Activated naive CD8-positive, alpha-beta T cell treated with anti-CD3 and anti-CD28 coated beads, Interleukin-2, amount 10 ng/mL, durations not matched to agents 7 days and 5 days (primary cell): ENCODE results near the gene CDK14. TPM values are rescaled to one million over a fixed set of nuclear protein-coding genes. Genes with fewer than 3 reads are reported as not detected.

Experiments
- ATAC-seq: fragments of 150-1000 bp; cut with Tn5 transposase; one replicate; pipeline ENCODE4 v1.10.0; 2021; ENCODE audit warnings: low read depth, moderate library complexity
- POLR2A ChIA-PET: fragments of 350-600 bp; sonication (Branson Sonifier 250); formaldehyde crosslinking; loops from one replicate; lab custom pipeline; 2021; ENCODE audit warnings: antibody characterized with exemption; lab: Charles Lee
- DNase-seq: peaks from one replicate; pipeline ENCODE4 v3.0.0; 2021
- H3K27ac Mint-ChIP-seq: one replicate; pipeline ENCODE4 v1.8.0; 2022; ENCODE audit warnings: mild to moderate bottlenecking, mixed read lengths
- H3K27me3 Mint-ChIP-seq: one replicate; pipeline ENCODE4 v1.8.0; 2022; ENCODE audit warnings: mild to moderate bottlenecking, moderate library complexity, mixed read lengths
- H3K36me3 Mint-ChIP-seq: one replicate; pipeline ENCODE4 v1.8.0; 2021; ENCODE audit warnings: mild to moderate bottlenecking, mixed read lengths
- H3K4me1 Mint-ChIP-seq: one replicate; pipeline ENCODE4 v1.8.0; 2021; ENCODE audit warnings: mixed read lengths
- H3K4me3 Mint-ChIP-seq: one replicate; pipeline ENCODE4 v1.8.0; 2022; ENCODE audit warnings: mild to moderate bottlenecking, moderate library complexity, mixed read lengths
- H3K9me3 Mint-ChIP-seq: one replicate; pipeline ENCODE4 v1.8.0; 2021; ENCODE audit warnings: mixed read lengths
- total RNA-seq, 2 experiments: library from RNA; stranded (reverse); gene quantifications; one replicate each; pipeline ENCODE4 v1.2.3, GENCODE V29; 2021

Gene CDK14
- total RNA-seq, 2 experiments from 2014 or later = 0.94 to 1.2 TPM

GRCh38 chr7:90709501-90710465, 113.7 kb downstream of the CDK14 start:
- DNase-seq = no peak
- Mint-ChIP-seq H3K9me3 (no peaks in the 10 kb centered on the region), H3K36me3 (no peaks in the 10 kb centered on the region), H3K4me3 (no peak overlapping the region), H3K27ac (no peak overlapping the region), H3K27me3 (no peaks in the 10 kb centered on the region), H3K4me1 (no peaks in the 10 kb centered on the region)
- ATAC-seq = no peak
- POLR2A ChIA-PET = no interaction called here

- no peaks in the 10 kb centered on the region for H3K9me3 Mint-ChIP-seq
- no peaks in the 10 kb centered on the region for H3K27me3 Mint-ChIP-seq
- H3K4me1 Mint-ChIP-seq = no peaks in the 10 kb centered on the region
- no peak overlapping the region for H3K4me3 Mint-ChIP-seq
- POLR2A ChIA-PET = no interaction called here
- H3K36me3 Mint-ChIP-seq = no peaks in the 10 kb centered on the region
- DNase-seq = no peak
- no peak overlapping the region for H3K27ac Mint-ChIP-seq
- ATAC-seq = no peak
Observed at GRCh38 chr7:90710466-90710850, 114.3 kb downstream of the CDK14 start.

- Mint-ChIP-seq H3K4me3 (no peak overlapping the region), H3K27ac (no peak overlapping the region), H3K9me3 (no peaks in the 10 kb centered on the region)
Observed at GRCh38 chr7:90713628-90714027, 117.5 kb downstream of the CDK14 start.

GRCh38 chr7:90715067-90715466, 118.9 kb downstream of the CDK14 start:
- DNase-seq = no peak
- Mint-ChIP-seq H3K27me3 (peaks cover 2% of the 10 kb centered on the region), H3K36me3 (no peaks in the 10 kb centered on the region), H3K27ac (no peak overlapping the region), H3K4me1 (no peaks in the 10 kb centered on the region), H3K9me3 (no peaks in the 10 kb centered on the region), H3K4me3 (no peak overlapping the region)
- ATAC-seq = no peak
- POLR2A ChIA-PET = no interaction called here

More at GRCh38 chr7:90713628-90714027, 117.5 kb downstream of the CDK14 start:
- Mint-ChIP-seq H3K36me3 (no peaks in the 10 kb centered on the region), H3K27me3 (peaks cover 2% of the 10 kb centered on the region), H3K4me1 (no peaks in the 10 kb centered on the region)
- no peak for ATAC-seq
- no peak for DNase-seq
- POLR2A ChIA-PET = no interaction called here

GRCh38 chr7:90717296-90718060, 121.4 kb downstream of the CDK14 start:
- no peak for DNase-seq
- POLR2A ChIA-PET = no interaction called here
- H3K4me1 Mint-ChIP-seq = no peaks in the 10 kb centered on the region
- no peak overlapping the region for H3K27ac Mint-ChIP-seq
- H3K36me3 Mint-ChIP-seq = no peaks in the 10 kb centered on the region
- H3K9me3 Mint-ChIP-seq = no peaks in the 10 kb centered on the region
- H3K27me3 Mint-ChIP-seq = peaks cover 2% of the 10 kb centered on the region
- ATAC-seq = no peak
- no peak overlapping the region for H3K4me3 Mint-ChIP-seq

- DNase-seq (no peak), ATAC-seq (no peak)
- H3K36me3 Mint-ChIP-seq = no peaks in the 10 kb centered on the region
- POLR2A ChIA-PET = no interaction called here
- H3K4me3 Mint-ChIP-seq = no peak overlapping the region
- no peak overlapping the region for H3K27ac Mint-ChIP-seq
- peaks cover 2% of the 10 kb centered on the region for H3K27me3 Mint-ChIP-seq
- no peaks in the 10 kb centered on the region for H3K9me3 Mint-ChIP-seq
- no peaks in the 10 kb centered on the region for H3K4me1 Mint-ChIP-seq
Observed at GRCh38 chr7:90719155-90719554, 123.0 kb downstream of the CDK14 start.

- no peaks in the 10 kb centered on the region for H3K9me3 Mint-ChIP-seq
Observed at GRCh38 chr7:90720984-90721760, 125.1 kb downstream of the CDK14 start.

GRCh38 chr7:90721869-90722431, 125.8 kb downstream of the CDK14 start:
- H3K27me3 Mint-ChIP-seq = no peaks in the 10 kb centered on the region
- no peaks in the 10 kb centered on the region for H3K36me3 Mint-ChIP-seq
- H3K4me3 Mint-ChIP-seq = no peak overlapping the region
- no peak for ATAC-seq
- no peaks in the 10 kb centered on the region for H3K4me1 Mint-ChIP-seq
- H3K9me3 Mint-ChIP-seq = no peaks in the 10 kb centered on the region
- H3K27ac Mint-ChIP-seq = no peak overlapping the region
- DNase-seq = no peak
- POLR2A ChIA-PET = no interaction called here

More at GRCh38 chr7:90720984-90721760, 125.1 kb downstream of the CDK14 start:
- no peaks in the 10 kb centered on the region for H3K4me1 Mint-ChIP-seq
- H3K27me3 Mint-ChIP-seq = peaks cover under 1% of the 10 kb centered on the region
- H3K4me3 Mint-ChIP-seq = no peak overlapping the region
- DNase-seq (no peak), ATAC-seq (no peak)
- no peaks in the 10 kb centered on the region for H3K36me3 Mint-ChIP-seq
- POLR2A ChIA-PET = no interaction called here
- no peak overlapping the region for H3K27ac Mint-ChIP-seq

GRCh38 chr7:90723233-90723632, 127.1 kb downstream of the CDK14 start:
- Mint-ChIP-seq H3K27me3 (no peaks in the 10 kb centered on the region), H3K27ac (no peak overlapping the region), H3K36me3 (no peaks in the 10 kb centered on the region), H3K9me3 (no peaks in the 10 kb centered on the region), H3K4me3 (no peak overlapping the region), H3K4me1 (no peaks in the 10 kb centered on the region)
- POLR2A ChIA-PET = no interaction called here
- DNase-seq (no peak), ATAC-seq (no peak)

- H3K4me3 Mint-ChIP-seq = no peak overlapping the region
- no peak overlapping the region for H3K27ac Mint-ChIP-seq
- ATAC-seq (no peak), DNase-seq (no peak)
- no peaks in the 10 kb centered on the region for H3K36me3 Mint-ChIP-seq
- H3K4me1 Mint-ChIP-seq = no peaks in the 10 kb centered on the region
- POLR2A ChIA-PET = no interaction called here
- no peaks in the 10 kb centered on the region for H3K9me3 Mint-ChIP-seq
- no peaks in the 10 kb centered on the region for H3K27me3 Mint-ChIP-seq
Observed at GRCh38 chr7:90723866-90724265, 127.7 kb downstream of the CDK14 start.

GRCh38 chr7:90726120-90726519, 130.0 kb downstream of the CDK14 start:
- ATAC-seq (no peak), DNase-seq (no peak)
- H3K4me3 Mint-ChIP-seq = no peak overlapping the region
- H3K27me3 Mint-ChIP-seq = no peaks in the 10 kb centered on the region
- no peaks in the 10 kb centered on the region for H3K36me3 Mint-ChIP-seq
- no peak overlapping the region for H3K27ac Mint-ChIP-seq
- H3K9me3 Mint-ChIP-seq = peaks cover 9% of the 10 kb centered on the region
- POLR2A ChIA-PET = no interaction called here
- no peaks in the 10 kb centered on the region for H3K4me1 Mint-ChIP-seq

- no peak for ATAC-seq
Observed at GRCh38 chr7:90726623-90727022, 130.5 kb downstream of the CDK14 start.

GRCh38 chr7:90727412-90727811, 131.3 kb downstream of the CDK14 start:
- POLR2A ChIA-PET = no interaction called here
- H3K4me3 Mint-ChIP-seq = no peak overlapping the region
- no peaks in the 10 kb centered on the region for H3K36me3 Mint-ChIP-seq
- ATAC-seq = no peak
- peaks cover 2% of the 10 kb centered on the region for H3K27me3 Mint-ChIP-seq
- DNase-seq = no peak
- no peak overlapping the region for H3K27ac Mint-ChIP-seq
- no peaks in the 10 kb centered on the region for H3K4me1 Mint-ChIP-seq
- peaks cover 10% of the 10 kb centered on the region for H3K9me3 Mint-ChIP-seq

More at GRCh38 chr7:90726623-90727022, 130.5 kb downstream of the CDK14 start:
- Mint-ChIP-seq H3K4me1 (no peaks in the 10 kb centered on the region), H3K9me3 (peaks cover 10% of the 10 kb centered on the region), H3K4me3 (no peak overlapping the region), H3K27ac (no peak overlapping the region), H3K27me3 (peaks cover 2% of the 10 kb centered on the region), H3K36me3 (no peaks in the 10 kb centered on the region)
- POLR2A ChIA-PET = no interaction called here
- DNase-seq = no peak
